ENCODE data around the gene RBFOX2. TPM values are rescaled to one million over a fixed set of nuclear protein-coding genes. Genes with fewer than 3 reads are reported as not detected.

The RBFOX2 gene
- total and polyA plus RNA-seq, 2 of the 13 experiments (the other 11 are each of a cell fraction or from before 2014, with no cell fraction given) = 37.3 to 40.4 TPM

GRCh38 chr22:35914665-35915476, 113.8 kb downstream of the RBFOX2 start (continued):
- TF ChIP-seq POGZ (CRISPR knock-in tag; IDR thresholded peaks at IDR 0.05) = peak; percentile 68; the same call in 1 of the 2 replicates
- no peak for TF ChIP-seq ZNF720 (CRISPR knock-in tag; IDR thresholded peaks at IDR 0.05)
- no peak for TF ChIP-seq DR1 (CRISPR knock-in tag; IDR thresholded peaks at IDR 0.05)
- TF ChIP-seq NR2F1 (CRISPR knock-in tag; IDR thresholded peaks at IDR 0.05) = no peak
- TF ChIP-seq ZNF841 (CRISPR knock-in tag; IDR thresholded peaks at IDR 0.05; ENCODE audit: borderline replicate concordance) = no peak
- TF ChIP-seq ZFP36 (IDR thresholded peaks at IDR 0.05; ENCODE audit: borderline replicate concordance, low read depth, low read length, partially characterized antibody) = no peak
- no peak for TF ChIP-seq ZNF446 (CRISPR knock-in tag; IDR thresholded peaks at IDR 0.05)
- TF ChIP-seq RFXAP (CRISPR knock-in tag; IDR thresholded peaks at IDR 0.05; ENCODE audit: borderline replicate concordance) = peak; percentile 83
- TF ChIP-seq NFYB (CRISPR knock-in tag; IDR thresholded peaks at IDR 0.05) = peak; percentile 82
- no peak for TF ChIP-seq ZSCAN20 (CRISPR knock-in tag; IDR thresholded peaks at IDR 0.05; ENCODE audit: borderline replicate concordance)
- no peak for TF ChIP-seq YEATS2 (CRISPR knock-in tag; IDR thresholded peaks at IDR 0.05; ENCODE audit: borderline replicate concordance)
- no peak for TF ChIP-seq MED1 (CRISPR knock-in tag; IDR thresholded peaks at IDR 0.05)
- TF ChIP-seq ZNF30 (CRISPR knock-in tag; IDR thresholded peaks at IDR 0.05) = no peak
- TF ChIP-seq ZNF576 (CRISPR knock-in tag; IDR thresholded peaks at IDR 0.05) = no peak
- TF ChIP-seq ZFP36L2 (CRISPR knock-in tag; IDR thresholded peaks at IDR 0.05) = no peak
- TF ChIP-seq ZNF441 (CRISPR knock-in tag; IDR thresholded peaks at IDR 0.05; ENCODE audit: borderline replicate concordance) = no peak
- TF ChIP-seq RXRB (CRISPR knock-in tag; IDR thresholded peaks at IDR 0.05; ENCODE audit: borderline replicate concordance) = 0 out of 2 replicates have a peak, but pooled peaks have one; percentile 10
- TF ChIP-seq ZNF563 (CRISPR knock-in tag; IDR thresholded peaks at IDR 0.05) = no peak
- no peak for TF ChIP-seq ZNF329 (CRISPR knock-in tag; IDR thresholded peaks at IDR 0.05; ENCODE audit: low read depth)
- TF ChIP-seq ZNF543 (CRISPR knock-in tag; IDR thresholded peaks at IDR 0.05) = no peak
- TF ChIP-seq ZNF691 (CRISPR knock-in tag; IDR thresholded peaks at IDR 0.05; ENCODE audit: borderline replicate concordance, low read depth) = no peak
- TF ChIP-seq HDAC1 (CRISPR knock-in tag; IDR thresholded peaks at IDR 0.05) = peak; percentile 51; the same call in 1 of the 2 replicates
- no peak for TF ChIP-seq LBX2 (CRISPR knock-in tag; IDR thresholded peaks at IDR 0.05; ENCODE audit: borderline replicate concordance)
- no peak for TF ChIP-seq ZKSCAN1 (IDR thresholded peaks at IDR 0.05; ENCODE audit: low read length)
- no peak for TF ChIP-seq ZBTB14 (CRISPR knock-in tag; IDR thresholded peaks at IDR 0.05)
- TF ChIP-seq ZNF124 (CRISPR knock-in tag; IDR thresholded peaks at IDR 0.05) = no peak
- no peak for TF ChIP-seq POLR2G (IDR thresholded peaks at IDR 0.05; ENCODE audit: low read depth, low read length)
- TF ChIP-seq HDAC6 (IDR thresholded peaks at IDR 0.05; ENCODE audit: low read depth, low read length) = no peak
- no peak for TF ChIP-seq HDAC2 (CRISPR knock-in tag; IDR thresholded peaks at IDR 0.05)
- no peak for TF ChIP-seq ZNF3 (CRISPR knock-in tag; IDR thresholded peaks at IDR 0.05)
- peak; percentile 93 for TF ChIP-seq ZMYM4 (CRISPR knock-in tag; IDR thresholded peaks at IDR 0.05)
